SKM-1 treated with dmso at 0.1 percent for 144 hours (cell line): ENCODE results near the gene CMBL.
"Not testable (repeated sequence)": the region's sequence is repeated elsewhere in the genome, so short reads cannot be mapped to it uniquely, and the experiment has no call there.

Experiments
- DNase-seq: peaks from one replicate; lab custom pipeline; 2025; ENCODE audit not compliant: unreplicated experiment; lab: John Stamatoyannopoulos, UW

CMBL gene

DNA sequence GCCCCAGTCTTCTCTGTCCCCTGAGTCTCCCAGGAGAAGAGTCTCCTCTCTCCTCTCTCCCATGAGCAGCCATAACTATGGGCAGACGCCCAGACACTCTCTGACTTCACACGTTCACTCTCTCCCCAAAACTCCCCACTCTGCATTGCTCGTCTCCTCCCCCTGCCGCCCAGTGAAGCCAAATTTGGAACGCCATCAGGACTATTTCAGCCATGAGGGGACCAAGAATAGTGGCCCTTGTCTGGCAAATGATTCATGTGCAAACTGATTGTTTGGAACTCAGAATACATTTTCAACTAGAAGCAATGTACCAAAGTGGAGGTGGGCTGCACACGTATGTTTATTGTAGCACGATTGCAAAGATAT lies 20.9 kb downstream of the CMBL start:
- DNase-seq, result no peak

- no peak for DNase-seq
Observed at GRCh38 chr5:10286162-10286861, 21.4 kb downstream of the CMBL start.

GRCh38 chr5:10285362-10285761 lies 22.3 kb downstream of the CMBL start:
- not testable (repeated sequence) for DNase-seq

DNA sequence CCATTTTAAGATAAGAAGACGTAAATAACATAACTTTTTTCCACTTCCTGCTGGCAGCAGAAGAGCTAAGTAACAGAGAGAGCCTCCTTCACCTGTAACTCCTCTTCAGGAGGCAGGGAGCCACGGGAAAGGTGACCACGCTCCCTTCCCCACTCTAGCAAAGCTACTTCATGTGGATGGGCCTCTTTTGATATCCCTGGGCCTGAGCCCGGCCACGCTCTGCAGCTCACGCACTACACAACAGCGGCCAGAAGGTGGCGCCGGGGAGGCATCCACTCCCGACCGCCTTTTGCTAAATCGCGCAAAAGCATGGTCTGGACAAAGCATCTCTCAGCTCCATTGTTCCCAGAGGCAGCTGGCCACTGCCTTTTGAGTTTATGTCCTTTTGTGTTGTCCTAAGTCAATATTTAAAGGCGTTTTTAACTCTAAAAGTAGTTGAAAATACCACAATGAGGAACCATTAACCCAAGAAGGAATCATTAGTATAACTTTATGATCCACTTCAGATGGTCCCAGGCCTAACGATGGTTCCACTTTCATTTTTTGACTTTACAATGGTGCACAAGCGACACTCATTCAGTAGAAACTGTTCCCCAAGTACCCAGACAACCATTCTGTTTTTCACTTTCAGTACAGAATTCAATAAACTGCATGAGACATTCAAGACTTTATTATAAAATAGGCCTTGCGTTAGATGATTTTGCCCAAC lies 23.6 kb downstream of the CMBL start:
- peak; percentile 50 for DNase-seq

DNA sequence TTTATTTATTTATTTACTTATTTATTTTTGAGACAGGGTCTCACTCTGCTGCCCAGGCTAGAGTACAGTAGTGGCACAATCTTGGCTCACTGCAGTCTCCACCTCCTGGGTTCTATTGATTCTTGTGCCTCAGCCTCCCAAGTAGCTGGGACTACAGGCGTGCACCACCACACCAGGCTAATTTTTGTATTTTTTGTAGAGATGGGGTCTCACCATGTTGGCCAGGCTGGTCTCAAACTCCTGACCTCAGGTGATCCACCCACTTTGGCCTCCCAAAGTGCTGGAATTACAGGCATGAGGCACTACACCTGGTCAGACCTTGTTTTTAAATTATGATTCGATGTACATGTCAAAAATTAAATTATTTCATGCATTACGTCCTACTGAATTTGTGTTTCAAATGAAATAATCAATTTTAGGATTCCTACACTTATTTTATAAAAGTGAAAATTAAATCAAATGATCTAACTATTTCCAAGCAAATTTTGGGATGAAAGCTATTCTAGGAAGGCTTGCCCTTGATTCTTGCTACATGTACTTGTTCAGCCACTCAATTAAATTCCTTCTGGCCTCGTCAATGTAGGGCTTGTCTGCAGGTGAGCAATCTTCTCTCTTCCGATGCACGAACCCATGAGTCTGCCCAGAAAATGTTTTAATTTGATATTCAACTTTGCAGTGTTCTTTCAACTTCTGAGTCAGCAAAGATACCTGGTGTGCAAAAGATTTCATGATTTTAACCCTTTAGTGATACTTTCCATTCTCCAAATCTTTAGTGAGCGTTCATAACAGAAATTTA lies 27.6 kb downstream of the CMBL start:
- no peak for DNase-seq

- DNase-seq, result no peak
Observed at GRCh38 chr5:10279328-10279727, 28.4 kb downstream of the CMBL start.

DNA sequence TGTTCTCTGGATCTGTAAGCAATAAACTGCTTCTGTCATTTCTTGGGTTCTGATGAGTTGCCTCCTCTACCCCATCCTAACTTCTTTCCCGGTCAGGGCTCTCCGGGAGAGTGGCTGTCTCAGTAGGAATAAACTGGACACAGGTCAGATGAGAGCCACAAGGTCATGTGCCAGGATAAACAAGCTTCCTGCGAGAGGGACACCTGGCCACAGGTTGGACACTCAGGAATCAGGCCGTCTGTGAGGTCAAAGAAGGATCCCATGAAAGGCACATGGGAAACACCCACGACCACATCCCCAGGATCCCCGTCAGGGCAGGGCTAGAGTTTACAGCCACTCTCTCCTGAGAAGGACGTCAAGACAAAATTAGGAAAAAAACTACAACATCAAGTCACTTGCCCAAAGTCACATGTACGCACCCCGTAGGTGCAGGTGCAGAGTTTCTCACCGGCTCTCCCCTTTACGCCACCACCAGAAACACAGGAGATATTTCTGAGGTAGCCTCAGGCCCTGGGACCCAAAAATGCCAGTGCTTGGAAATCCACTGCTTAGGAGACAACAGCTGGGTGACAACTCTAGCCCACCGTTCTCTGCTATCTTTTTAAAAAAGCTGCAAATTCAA lies 28.9 kb downstream of the CMBL start:
- DNase-seq, result no peak

GRCh38 chr5:10277773-10278630 lies 29.7 kb downstream of the CMBL start:
- no peak for DNase-seq

DNA sequence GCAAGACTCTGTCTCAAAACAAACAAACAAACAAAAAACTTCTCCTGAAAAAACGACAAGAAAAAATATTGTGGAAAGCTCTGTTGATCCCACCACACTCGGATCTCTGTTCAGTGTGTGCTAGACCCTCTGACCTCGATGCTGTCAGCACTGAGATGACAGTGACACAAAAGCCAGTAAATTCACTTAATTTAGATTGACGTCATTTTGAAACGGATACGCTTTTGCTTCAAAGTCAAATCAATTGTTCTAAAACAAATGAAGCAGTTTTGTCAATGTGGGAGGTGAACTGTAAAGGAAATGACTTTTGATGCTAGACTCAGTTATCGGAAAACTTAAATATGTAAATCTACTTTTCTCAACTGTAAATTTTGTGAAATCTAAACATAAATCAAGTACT lies 31.0 kb downstream of the CMBL start:
- no peak for DNase-seq

GRCh38 chr5:10275991-10276390 lies 31.7 kb downstream of the CMBL start:
- no peak for DNase-seq

GRCh38 chr5:10275460-10275859 lies 32.2 kb downstream of the CMBL start:
- no peak for DNase-seq

- not testable (repeated sequence) for DNase-seq
Observed at GRCh38 chr5:10272875-10273209, 34.9 kb downstream of the CMBL start.

GRCh38 chr5:10272053-10272874 lies 35.4 kb downstream of the CMBL start:
- DNase-seq, result no peak

- no peak for DNase-seq
Observed at GRCh38 chr5:10268100-10268499, 39.6 kb downstream of the CMBL start.

GRCh38 chr5:10266839-10267238 lies 40.9 kb downstream of the CMBL start:
- DNase-seq, result no peak

DNA sequence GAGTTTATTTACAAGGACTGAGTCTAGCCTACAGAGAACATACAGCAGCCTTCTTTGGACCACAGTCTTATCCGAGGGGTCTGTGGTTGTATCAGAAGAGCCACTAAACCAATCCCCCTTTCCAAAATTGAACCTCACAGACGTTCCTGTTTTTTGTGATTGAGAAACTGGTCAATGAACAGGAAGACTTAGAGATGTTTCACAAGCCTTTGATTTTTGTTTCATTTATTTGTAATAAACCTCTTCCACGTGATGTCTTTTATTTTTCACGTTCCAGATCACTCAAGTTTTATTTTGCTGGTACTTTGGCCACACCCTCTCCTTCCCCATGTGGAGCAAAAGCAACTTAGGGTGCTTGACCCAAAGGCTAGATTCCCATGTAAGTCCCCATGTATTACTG lies 41.6 kb downstream of the CMBL start:
- DNase-seq, result no peak

DNA sequence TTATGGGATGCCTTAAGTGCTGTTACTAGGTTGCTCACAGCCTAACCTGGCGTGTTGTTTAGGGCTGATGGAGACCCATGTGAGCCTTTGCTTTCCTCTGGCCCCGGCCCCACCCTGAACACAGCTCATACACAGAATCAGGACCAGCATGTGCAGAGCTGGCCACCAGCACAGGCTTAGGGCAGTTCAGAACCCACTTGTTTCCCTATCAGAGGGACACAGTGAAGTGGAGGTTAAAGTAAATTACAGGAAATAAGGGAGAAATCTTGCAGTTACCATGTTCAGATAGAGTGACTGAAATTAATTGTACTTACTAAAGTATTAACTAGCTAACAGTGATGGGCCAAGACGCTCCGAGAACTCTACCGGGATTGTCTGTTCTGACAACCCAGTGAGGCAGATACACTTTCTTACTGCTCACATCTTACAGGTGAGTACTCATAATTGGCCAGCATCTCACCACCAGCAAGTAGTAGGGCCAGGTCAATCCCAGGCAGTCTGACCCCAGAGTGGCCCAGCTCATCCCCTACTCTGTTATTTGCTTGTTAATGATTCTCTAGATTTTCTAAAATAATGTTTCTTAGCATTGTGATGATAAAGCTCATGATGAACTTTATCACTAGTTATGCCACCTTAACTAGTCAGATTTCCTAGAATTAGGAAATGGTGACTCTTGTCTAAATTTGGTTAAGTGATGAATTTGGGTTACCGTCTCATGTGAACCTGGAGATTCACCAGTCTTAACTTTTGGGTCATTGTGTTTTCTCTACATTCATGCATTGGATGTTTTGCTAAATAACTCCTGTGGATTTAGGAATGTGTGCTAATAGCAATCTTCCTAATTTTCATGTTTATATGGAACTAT lies 42.2 kb downstream of the CMBL start:
- DNase-seq, result no peak

DNA sequence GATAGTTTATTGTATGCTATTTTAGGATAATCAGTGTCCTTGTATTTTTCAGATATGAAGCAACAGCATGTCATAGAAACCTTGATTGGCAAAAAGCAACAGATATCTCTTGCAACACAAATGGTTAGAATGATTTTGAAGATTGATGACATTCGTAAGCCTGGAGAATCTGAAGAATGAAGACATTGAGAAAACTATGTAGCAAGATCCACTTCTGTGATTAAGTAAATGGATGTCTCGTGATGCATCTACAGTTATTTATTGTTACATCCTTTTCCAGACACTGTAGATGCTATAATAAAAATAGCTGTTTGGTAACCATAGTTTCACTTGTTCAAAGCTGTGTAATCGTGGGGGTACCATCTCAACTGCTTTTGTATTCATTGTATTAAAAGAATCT lies 43.1 kb downstream of the CMBL start:
- no peak for DNase-seq

- DNase-seq, result no peak
Observed at GRCh38 chr5:10262995-10263394, 44.7 kb downstream of the CMBL start.
